ENCODE results near the gene CAPG.

The CAPG gene

DNA sequence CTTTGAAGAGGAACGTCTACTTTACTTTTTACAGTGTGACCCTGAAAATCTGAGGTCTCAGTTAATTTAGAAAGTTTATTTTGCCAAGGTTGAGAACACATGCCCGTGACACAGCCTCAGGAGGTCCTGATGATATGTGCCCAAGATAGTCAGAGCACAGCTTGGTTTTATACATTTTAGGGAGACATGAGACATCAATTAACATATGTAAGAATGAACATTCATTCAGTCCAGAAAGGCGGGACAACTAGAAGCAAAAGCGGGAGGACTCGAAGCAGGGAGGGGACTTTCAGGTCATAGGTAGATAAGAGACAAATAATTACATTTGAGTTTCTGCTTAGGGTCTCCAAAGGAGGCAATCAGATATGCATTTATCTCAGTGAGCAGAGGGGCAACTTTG, 31.9 kb downstream of the CAPG start:
- no peak for DNase-seq (ENCODE audit: low read depth)
- in situ Hi-C loops (cut with HindIII; ENCODE audit: low sequenced_read_pairs): no loop called here
- TF ChIP-seq, protein P1, sequence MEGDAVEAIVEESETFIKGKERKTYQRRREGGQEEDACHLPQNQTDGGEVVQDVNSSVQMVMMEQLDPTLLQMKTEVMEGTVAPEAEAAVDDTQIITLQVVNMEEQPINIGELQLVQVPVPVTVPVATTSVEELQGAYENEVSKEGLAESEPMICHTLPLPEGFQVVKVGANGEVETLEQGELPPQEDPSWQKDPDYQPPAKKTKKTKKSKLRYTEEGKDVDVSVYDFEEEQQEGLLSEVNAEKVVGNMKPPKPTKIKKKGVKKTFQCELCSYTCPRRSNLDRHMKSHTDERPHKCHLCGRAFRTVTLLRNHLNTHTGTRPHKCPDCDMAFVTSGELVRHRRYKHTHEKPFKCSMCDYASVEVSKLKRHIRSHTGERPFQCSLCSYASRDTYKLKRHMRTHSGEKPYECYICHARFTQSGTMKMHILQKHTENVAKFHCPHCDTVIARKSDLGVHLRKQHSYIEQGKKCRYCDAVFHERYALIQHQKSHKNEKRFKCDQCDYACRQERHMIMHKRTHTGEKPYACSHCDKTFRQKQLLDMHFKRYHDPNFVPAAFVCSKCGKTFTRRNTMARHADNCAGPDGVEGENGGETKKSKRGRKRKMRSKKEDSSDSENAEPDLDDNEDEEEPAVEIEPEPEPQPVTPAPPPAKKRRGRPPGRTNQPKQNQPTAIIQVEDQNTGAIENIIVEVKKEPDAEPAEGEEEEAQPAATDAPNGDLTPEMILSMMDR (IDR thresholded peaks at IDR 0.05; ENCODE audit: low read depth, low read length, missing control alignments): no peak
- H3K4me3 ChIP-seq (ENCODE audit: low read depth, low read length): no peak overlapping the region

DNA sequence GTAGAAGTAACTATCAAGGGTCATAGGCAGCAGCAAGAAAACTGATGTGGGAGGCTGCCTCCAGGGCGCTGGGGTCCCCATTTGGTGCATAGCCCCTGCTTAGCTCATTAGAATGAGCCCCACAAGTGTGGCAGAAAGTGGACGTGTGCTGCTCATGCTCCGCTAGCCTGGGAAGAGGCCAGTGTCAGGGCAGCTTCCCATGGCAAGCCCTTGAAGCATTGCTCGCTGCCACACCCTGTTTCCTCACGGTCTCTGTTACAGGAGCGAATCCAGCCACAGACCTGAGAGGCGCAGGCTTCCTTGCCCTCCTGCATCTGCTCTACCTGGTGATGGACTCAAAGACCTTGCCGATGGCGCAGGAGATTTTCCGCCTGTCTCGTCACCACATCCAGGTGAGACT, 33.1 kb downstream of the CAPG start:
- TF ChIP-seq, protein P1 (IDR thresholded peaks at IDR 0.05; ENCODE audit: low read depth, low read length, missing control alignments): no peak
- H3K4me3 ChIP-seq (ENCODE audit: low read depth, low read length): no peak overlapping the region
- DNase-seq (ENCODE audit: low read depth): no peak
- in situ Hi-C loops (cut with HindIII; ENCODE audit: low sequenced_read_pairs): no loop called here

DNA sequence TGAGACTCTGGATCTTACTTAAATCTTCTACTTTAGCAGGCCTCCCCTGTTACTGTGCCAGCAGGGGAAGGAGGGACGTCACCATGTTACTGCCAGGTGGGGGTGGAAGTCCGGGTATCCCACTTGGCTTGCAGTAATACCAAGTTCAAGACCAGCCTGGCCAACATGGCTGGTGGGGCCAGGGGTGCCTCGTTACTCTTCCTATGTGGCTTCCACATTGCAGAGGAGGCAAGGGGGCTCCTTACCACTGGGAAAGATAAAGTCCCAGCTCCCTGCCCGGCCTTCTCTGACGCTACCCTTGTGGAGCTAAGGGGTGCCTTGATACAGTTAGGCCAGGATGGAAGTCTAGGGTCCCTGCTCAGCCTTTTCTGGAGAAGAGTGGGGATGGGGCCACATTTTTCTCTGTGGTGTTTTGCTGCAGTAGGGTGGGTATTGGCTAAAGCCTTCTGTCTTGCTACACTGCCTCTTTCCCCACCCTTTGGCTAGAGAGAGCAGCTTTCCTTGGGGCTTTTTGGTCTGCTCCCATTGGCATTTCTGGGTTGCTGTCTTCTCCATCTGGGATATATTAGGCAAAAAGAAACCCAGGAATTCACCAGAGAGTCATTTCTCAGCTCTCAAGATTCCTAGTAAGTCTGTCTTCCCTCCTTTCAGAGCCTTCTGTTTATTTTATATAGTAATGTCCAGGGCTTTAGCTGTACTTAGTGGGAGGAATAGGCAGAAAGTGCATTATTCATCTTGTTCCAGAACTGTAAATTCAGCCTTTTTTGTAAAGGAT, 33.7 kb downstream of the CAPG start:
- no peak overlapping the region for H3K4me3 ChIP-seq (ENCODE audit: low read depth, low read length)
- DNase-seq (ENCODE audit: low read depth): no peak
- in situ Hi-C loops (cut with HindIII; ENCODE audit: low sequenced_read_pairs): no loop called here
- TF ChIP-seq, protein P1 (IDR thresholded peaks at IDR 0.05; ENCODE audit: low read depth, low read length, missing control alignments): no peak

DNA sequence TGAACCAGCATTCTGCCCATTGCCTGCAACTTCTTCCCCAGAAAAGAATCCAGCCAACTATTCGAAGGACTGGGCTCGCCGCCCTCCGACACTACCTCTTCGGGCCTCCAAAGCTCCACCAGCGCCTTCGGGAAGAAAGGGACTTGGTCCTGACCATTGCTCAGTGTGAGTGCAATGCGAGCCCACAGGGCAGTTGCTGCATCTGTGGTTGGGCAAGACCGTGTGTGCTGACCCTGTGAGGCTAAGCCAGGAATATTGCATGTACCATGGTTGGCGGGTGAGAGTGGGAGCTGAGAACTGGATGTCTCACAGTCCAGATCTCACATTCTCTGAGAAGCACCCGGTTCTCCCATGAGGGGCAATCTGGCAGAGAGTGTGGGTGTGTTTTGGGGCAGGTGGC, 39.1 kb downstream of the CAPG start:
- DNase-seq (ENCODE audit: low read depth): no peak
- H3K4me3 ChIP-seq (ENCODE audit: low read depth, low read length): no peak overlapping the region
- in situ Hi-C loops (cut with HindIII; ENCODE audit: low sequenced_read_pairs): no loop called here
- TF ChIP-seq, protein P1 (IDR thresholded peaks at IDR 0.05; ENCODE audit: low read depth, low read length, missing control alignments): no peak

DNA sequence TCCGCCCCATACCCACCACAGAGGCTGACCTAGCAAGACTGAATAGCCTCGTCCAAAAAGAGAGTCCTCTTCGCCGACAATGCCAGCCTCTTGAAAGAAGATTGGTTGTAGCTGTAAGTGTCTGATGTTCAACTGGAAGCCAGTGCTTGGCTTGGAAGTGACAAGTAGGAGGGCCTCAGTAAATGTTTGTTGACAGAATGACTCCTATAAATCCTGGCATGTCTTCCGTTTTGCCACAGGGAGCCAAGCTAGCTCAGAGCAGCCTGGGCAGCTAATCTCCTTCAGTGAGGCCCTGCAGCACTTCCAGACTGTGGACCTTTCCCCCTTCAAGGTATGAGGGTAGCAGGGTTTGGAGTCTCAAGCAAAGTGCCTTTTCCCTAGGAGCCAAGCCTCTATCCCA, 40.7 kb downstream of the CAPG start:
- TF ChIP-seq, protein P1 (IDR thresholded peaks at IDR 0.05; ENCODE audit: low read depth, low read length, missing control alignments): no peak
- no peak overlapping the region for H3K4me3 ChIP-seq (ENCODE audit: low read depth, low read length)
- in situ Hi-C loops (cut with HindIII; ENCODE audit: low sequenced_read_pairs): no loop called here
- DNase-seq (ENCODE audit: low read depth): no peak

DNA sequence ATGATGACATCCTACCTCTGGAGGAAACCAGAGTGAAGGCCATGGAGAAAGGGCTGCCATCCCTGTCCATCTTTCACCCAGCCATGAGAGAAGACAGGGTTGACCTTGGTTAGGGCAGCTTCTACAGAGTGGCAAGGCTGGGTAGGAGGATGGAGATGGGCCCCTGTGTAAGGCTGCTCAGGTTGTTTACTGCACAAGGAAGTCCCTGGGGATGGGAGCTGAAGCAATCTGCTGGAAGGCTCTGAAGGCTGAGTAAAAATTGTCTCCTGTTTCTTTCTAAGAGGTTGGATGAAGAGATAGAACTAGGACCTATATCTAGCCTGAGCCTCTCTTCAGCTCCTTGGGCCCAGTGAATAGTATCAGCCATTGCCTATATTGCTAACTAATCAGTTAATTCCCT, 41.2 kb downstream of the CAPG start:
- TF ChIP-seq, protein P1 (IDR thresholded peaks at IDR 0.05; ENCODE audit: low read depth, low read length, missing control alignments): no peak
- in situ Hi-C loops (cut with HindIII; ENCODE audit: low sequenced_read_pairs): no loop called here
- H3K4me3 ChIP-seq (ENCODE audit: low read depth, low read length): no peak overlapping the region
- no peak for DNase-seq (ENCODE audit: low read depth)

All from astrocyte of the cerebellum (primary cell).